GM19468 (cell line): ENCODE measurements around the gene ZDHHC8.

Experiments used
- ATAC-seq: cut with Tn5 transposase; IDR thresholded peaks from one replicate; pipeline ENCODE4 v1.9.1; 2021; ENCODE audit warnings: mild to moderate bottlenecking, moderate library complexity, moderate number of reproducible peaks; ENCODE audit not compliant: unreplicated experiment; ENCODE audit errors: extremely low read depth

ZDHHC8 gene

DNA sequence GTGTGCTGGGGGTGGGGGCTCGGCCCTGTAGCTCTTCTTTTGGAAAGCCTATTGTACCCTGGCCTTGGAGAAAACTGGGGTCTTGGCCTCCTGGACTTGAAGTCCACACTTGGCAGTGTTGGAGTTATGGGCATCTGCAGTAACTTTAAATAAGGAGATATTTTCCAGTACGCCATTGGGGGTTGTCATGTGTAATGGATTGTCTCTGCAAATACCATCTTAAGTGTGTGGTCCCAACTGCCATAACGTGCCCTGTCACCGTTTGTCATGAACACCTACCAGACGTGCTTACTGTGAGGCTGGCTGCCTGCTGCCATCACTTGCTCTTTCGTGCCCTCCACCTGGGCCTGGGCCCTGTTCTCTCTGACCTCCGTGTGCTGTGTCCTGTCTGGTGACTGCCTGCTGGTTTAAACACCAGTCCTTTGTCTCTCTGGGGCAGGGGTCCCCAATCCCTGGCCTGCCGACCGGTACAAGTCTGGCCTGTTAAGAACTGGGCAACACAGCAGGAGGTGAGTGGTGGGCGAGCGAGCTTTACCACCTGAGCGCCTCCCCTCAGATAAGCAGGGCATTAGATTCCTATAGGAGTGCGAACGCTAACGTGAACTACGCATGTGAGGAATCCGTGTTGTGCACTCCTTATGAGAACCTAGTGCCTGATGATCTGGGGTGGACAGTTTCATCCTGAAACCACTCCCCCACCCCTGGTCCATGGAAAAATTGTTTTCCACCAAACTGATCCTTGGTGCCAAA, 3.6 kb upstream of the ZDHHC8 start:
- ATAC-seq: no peak

DNA sequence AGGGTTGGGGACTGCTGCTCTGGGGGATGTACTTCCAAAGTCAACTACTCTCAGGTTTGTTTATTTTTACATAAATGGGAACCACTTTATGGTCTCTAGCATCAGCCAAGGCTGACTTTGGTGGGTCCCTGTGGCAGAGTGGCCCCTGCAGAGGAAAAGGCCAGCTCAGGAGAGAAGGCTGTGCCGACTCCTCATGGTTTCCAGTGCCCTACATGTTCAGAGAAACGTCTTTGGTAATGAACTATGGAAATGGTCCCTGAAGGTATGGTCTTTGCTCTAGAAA, 3.0 kb upstream of the ZDHHC8 start:
- ATAC-seq: no peak

DNA sequence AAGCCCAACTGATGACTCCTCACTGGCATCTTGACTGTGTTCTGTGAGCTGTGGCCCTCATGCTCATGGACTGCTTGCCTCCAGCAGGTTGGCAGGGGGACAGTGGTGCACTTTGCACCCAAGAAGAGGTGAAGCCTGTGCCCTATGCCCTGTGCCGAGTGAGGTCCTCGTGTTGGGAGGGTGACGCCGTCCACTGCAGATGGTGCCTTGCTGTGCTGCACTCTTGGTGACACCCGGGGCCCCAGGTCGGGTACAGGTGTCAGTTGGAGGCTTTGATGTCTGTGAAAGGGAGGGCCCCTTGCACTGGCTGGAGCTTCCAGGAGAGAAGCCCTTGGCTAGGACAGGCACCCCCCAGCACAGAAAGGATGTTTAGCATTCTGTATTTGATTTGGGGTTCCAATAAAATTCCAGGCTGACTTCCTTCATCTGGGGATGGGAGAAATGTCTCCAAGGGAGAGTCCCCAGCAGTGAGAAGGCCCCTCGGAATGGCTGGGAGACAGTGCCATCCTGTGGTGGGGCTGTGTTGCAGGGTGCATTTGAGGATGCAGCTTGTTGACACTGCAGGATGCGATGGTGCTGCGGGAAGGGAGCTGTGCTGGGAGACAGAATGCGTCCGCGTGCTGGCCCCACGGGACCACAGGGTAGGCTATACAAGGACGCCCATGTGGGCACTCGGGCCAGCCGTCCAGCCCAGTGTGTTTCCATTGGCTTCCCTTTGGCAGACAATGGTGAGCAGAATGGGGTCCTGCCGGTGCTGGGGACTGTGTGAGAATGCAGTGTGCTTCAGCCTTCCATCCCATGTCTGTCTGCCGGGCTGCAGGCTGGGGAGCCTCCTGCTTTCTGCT, 2.5 kb upstream of the ZDHHC8 start:
- no peak for ATAC-seq

DNA sequence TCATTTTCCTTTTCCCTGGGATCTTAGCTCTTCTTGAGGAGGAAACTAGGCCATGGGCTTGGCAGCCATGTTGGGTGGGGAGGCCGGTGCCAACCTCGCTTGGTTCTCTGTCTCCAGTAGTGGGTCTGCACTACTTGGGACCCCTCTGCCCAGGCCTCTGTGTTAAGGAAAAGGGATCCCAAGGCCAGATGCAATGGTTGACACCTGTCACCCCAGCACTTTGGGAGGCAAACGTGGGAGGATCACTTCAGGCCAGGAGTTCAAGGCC, 1.9 kb upstream of the ZDHHC8 start:
- ATAC-seq: no peak

DNA sequence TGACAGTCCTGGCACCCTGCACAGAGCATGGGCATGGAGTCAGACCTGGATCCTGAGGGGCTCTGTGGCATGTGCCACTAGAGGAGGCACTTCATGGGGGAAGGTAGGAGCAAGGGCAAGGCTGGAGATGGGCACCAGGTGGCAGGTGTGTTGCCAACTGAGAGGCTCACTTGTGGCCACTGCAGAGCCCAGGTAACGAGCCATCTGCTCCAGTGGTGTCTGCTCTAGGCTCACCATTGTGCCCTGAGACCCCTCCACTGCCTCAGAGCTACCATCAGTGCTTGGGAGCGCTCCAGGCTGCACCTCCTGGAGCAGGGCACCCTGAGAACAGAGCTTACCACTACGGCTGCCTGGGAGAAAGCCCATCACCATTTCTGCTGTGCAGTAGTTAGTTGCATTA, 1.3 kb upstream of the ZDHHC8 start:
- no peak for ATAC-seq

DNA sequence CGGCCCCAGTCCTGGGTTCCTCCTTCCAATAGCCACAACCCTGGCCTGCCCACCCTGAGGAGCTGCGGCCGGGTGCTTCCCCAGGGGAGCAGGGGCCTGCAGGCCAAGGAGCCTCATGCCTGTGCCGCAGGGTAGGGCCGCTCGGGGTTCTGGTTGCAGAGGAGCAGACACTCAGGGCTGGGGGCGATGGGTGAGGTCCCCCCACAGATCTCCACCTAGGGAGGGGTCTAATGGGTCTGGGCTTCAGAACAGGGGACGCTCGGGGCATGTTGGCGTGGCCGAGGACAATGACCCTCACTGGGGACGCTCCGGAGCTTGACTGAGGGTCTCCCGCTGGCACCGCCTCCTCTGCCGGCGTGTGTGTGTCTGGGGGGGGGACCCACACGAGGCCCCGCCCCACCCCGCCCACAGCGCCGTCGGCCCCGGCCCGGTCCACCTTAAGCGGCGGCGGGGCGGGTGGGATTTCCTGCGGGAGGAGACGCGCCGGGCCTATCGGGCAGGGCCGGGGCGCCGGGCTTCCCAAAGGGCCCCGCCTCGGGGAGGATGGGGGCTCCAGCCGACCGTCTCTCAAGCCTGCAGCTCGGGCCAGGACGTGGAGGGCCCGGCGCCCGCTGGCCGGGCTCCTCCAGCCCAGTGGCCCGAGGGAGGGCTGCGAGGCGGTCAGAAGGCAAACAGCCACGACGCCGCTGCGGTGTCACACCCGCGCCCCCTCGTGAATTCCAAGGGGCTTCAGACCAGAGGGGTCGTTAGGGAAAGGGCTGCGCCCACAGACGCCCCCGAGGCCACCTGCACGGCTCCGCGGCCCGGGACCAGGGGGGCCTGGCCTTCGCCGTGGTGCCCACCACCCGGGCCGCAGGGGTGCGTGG, 640 bp upstream of the ZDHHC8 start:
- ATAC-seq: no peak

DNA sequence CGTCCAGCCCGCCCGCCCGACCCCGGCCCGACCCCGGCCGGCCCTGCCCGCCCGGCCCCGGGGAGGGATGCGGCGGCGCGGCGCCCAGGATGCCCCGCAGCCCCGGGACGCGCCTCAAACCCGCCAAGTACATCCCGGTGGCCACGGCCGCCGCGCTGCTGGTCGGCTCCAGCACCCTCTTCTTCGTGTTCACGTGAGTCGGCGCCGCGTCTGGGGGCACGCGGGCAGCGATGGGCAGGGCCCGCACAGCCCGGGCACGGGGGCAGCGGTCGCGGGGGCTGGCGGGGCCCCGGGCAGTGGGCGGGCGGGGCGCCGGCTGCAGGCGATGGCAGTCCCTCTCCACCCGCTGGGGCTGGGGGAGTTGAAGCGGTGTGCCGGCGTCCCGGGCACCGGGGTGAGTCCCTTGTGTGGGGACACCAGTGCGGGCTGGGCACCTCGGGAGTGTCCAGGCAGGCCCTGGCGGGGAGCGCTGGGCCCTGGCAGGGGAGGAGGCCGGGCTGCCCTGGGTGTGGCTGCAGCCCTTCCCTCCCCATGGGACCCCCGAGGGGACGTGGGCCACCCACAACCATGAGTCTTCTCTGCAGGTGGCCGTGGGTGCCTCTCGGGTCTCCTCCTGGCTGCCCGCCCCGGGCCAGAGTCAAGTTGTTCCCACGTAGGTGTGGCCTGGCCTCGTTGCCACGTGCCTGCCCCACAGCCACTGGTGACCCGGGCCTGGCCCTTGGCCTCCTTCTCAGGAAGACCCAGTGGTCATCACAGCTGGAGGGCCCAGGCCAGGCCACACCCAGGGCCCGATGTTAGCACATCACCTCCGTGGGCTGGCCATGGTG, 468 bp downstream of the ZDHHC8 start:
- ATAC-seq: no peak

DNA sequence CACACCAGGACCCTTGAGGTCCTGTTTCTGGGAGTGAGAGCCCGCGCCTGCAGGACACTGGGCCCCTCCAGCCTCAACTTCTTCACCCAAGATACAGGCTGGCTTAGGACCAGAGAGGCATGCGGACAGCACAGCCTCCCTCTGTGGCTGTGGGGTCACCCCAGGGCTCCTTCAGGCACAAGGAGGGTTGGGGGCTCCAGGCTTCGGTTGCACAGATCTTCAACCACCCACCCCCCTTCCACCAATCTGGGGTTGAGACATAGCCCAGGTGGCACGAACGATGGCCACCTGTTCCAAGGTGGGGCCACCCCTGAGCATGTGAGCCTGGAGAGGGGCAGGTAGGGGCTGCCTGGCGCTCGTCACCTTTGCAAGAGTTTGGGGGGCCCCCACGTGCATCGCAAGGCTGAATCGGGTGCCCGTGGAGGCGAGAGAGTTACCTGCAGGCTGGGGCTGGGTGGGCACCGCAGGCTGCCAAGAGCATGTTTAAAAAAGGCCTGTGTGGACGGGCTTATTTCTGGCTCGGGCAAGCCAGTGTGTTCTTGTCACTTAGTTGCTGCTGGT, 1.2 kb downstream of the ZDHHC8 start:
- ATAC-seq: no peak

DNA sequence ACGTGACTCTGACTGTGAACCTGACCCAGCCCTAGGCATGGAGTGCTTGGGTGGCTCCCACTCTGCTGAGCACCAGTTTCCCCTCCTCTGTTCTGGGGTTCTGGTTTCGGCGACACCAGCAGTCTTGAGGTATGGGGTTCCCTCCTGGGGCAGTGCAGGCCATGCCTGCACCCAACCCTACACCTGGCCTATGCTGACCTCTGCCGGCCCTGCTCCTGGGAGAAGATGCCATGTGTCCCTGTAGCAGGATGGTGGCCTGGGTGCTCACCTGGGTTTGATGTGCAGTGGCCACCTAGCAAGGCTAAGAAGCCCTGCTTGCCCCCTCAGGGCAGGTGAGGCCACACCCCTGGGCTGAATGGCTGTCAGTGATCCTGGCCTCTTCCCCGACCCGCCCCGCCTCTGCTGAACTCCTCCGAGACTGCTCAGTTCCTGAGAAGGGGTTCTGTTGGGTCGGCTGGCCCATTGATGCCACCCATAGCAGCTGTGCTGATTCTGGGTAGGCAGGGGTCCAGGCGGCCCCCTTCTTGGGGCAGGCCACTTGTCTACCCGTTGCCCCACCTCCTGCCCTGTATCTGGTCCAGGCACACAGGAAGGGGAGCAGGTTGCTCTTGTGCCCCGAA, 2.4 kb downstream of the ZDHHC8 start:
- ATAC-seq: no peak

DNA sequence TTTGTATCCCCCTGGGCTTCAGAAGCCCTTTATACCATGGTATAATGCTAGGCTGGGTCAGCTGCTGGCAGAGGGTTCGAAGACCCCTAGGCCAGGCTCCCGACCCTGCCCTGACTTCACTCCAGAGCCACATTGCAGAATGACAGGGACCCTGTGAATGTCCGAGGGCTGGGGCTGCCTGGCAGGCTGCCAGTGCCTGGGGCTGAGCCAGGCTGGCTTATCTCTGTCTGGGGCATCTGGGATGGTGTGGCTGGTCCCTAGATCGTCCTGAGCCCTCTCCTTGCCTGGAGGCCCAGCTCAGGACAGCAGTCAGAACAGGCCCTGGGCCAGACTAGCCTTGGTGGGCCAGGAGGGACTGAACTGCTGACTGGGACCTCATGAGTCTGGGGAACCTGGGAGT, 3.7 kb downstream of the ZDHHC8 start:
- ATAC-seq: no peak

DNA sequence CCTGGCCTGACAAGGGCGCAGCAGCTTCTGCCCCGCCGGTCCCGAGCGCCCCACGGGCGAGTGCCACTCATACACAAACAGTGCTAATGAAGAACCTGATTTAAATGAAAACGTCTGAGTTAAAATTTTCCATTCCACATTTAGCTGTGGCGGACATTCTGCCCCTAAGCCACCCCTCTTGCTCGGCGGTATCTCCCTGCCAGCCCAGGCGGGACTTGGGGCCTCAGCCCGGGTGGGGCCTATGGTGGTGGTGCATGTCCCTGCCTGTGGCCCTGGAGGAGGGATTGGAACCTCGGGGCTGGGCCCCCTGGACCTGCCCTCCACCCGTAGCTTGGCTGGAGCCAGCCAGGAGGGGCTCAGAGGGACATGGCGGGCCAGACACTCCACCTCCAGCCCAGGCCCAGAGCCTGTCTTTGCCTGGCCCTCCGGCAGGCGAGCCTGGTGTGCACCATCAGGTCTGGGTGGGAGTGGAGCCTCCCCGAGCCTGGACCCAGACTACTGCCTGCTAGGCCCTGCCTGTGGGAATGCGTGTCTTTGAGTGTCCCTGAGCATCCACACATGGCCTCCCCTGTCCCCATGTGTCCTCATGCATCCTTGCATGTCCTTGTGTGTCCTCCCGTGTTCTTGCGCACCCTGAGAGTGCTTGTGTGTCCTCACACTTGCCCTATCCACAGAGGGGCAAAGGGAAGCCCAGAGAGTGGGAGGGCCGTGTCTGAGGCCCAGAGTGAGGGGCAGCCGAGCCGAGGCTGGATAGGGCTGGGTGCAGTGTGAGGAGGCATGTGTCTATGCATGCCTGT, 4.4 kb downstream of the ZDHHC8 start:
- no peak for ATAC-seq

DNA sequence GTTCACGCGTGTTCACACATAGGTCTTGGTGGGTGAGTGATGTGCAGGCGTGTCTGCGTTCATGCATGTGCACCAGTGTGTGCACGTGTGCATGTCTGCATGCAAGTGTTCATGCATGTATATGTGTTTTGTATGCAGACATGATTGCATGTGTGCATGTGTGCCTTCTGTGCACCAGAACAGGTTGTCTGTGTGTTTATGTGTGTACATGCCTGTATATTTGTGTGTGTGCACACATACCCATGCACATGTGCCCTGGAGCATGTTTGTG, 4.9 kb downstream of the ZDHHC8 start:
- no peak for ATAC-seq

DNA sequence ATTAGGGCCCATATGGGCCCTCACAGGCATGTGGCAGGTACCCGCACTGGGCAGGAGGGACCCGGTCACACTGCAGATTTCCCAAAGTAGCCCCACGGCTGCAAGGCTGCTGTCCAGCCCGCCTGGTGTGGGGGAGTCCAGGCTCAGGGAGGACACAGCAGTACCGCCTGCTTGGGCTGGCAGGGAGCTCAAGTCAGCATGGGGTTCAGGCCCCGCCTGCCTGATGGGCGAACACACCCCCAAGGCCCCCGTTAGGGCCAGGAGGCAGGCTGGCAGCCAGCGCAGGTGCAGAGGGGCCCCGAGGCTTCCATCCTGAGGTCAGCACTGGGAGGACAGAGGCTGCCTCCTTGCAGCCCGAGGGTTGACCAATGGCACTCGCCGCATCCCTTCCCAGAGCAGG, 5.5 kb downstream of the ZDHHC8 start:
- no peak for ATAC-seq

DNA sequence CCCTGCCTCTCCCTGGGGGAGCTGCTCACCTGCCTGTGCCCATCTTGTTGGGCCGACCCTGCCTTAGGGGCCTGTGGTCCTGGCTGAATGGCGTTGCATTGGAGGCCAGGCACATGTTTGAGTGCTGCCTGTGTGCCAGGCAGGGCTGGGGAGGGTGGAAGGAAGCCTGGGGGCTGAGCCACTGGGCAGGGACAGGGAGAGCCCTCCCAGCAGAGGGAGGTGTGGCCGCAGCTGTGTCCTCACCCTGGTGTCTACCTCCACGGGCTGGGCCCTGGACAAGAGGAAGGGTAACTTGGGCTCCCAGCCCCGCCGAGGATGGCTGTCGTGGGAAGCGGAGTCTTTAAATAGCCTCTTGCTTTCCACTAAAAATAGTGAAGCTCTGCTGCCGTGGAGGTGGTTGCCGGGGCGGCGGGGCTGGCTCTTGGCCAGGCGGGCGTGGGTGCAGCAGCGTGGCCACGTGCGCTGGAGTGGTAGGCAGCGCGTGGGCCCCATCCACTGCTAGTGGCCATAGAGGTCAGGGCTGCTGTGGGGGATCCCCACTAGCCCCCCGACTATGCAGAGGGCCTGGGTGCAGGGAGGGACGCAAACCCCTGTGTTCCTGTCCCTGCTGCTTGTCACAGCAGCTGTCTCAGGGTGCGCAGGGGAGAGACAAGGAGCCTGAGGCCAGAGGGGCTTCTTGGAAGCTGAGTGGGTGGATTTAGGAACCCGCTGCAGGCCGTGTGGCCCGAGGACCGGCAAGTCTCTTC, 6.2 kb downstream of the ZDHHC8 start:
- ATAC-seq: no peak

DNA sequence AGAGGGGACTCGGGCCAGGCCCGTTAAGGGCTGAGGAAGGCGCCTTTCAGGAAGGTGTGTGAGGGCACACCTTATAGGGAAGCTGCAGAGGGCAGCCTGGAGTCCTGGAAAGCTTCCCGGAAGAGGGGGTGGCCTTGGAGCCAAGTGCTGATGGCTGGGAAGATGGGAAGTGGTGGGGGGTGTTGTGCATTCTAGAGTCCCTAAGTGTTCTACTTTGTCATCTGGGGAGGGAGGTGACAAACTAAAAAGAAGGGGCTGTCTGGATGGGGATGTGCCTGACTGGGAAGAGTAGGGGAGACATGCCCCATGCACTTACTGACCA, 6.8 kb downstream of the ZDHHC8 start:
- no peak for ATAC-seq

DNA sequence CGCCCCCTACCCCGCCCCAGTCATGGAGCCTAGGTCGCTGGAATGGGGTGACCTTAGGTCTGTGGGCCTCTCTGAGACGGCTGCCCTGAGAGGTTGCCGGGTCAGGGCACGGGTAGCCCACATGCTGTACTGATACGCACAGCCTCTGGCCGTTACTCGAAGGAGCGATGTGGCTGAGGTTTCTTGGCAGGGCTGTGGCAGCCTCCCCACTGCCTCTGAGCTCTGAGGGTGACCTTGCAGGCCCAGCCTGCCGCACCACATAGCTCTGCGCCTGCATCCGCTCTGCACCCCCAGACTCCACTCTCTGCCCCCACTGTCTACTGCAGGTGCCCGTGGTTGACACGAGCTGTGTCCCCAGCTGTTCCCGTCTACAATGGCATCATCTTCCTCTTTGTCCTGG, 7.3 kb downstream of the ZDHHC8 start:
- ATAC-seq: no peak

DNA sequence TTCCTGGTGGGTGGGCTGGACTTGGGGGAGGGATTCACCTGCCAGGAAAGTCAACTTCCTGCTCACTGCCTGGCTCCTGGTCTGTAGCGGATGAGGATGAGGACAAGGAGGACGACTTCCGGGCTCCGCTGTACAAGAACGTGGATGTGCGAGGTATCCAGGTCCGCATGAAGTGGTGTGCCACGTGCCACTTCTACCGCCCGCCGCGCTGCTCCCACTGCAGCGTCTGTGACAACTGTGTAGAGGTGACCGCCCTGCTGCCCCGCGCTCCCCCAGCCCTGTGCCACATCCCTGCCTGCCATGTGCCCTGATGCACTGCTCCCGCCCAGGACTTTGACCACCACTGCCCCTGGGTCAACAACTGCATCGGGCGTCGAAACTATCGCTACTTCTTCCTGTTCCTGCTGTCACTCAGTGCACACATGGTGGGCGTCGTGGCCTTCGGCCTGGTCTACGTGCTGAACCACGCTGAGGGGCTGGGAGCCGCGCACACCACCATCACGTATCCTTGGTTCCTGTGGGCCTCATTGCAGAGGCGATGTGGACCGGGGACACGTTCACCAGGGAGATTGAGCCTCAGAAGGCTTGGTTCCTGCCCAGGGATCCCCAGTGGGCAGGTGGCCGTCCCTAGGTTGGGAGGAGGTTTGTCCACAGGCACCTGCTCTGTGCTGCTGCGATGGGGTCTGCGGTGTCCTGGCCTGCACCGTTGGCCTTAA, 7.9 kb downstream of the ZDHHC8 start:
- ATAC-seq: no peak

DNA sequence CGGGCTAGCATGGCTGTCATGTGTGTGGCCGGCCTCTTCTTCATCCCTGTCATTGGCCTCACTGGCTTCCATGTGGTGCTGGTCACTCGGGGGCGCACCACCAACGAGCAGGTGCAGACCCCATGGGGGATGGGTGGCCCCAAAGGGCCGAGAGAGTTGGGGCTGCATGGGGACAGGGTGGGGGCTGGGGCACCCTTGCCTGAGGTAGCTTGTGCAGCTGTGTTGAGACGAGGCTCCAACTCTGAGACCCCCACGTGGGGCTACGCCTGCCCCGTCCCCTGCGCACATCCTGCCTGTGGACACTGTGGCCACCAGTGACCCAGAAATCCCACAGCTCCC, 8.5 kb downstream of the ZDHHC8 start:
- ATAC-seq: no peak
